Tibial nerve (tissue), 4 donors: ENCODE data around the gene CPA1. TPM values are rescaled to one million over a fixed set of nuclear protein-coding genes. Genes with fewer than 3 reads are reported as not detected.

Source experiments
- DNase-seq, 2 donors: peaks; one replicate each; pipeline ENCODE4 v3.0.0-alpha.2; 2019; ENCODE audit warnings: low spot score in 2 of 2
- H3K27ac ChIP-seq, 4 donors: fragments of 200-600 bp; sonication (generic) in 3 of 4; one replicate each; pipeline ENCODE4 v1.5.1; 2017 to 2019; ENCODE audit warnings: mild to moderate bottlenecking in 1 of 4
- H3K27me3 ChIP-seq, 2 donors: fragments of 200-600 bp; sonication (generic) in 1 of 2; one replicate each; pipeline versions ENCODE4 v1.5.1 to v1.6.0; 2017 to 2019
- H3K36me3 ChIP-seq, 3 donors: fragments of 200-600 bp; sonication (generic); one replicate each; pipeline ENCODE4 v1.5.1; 2018 to 2019
- H3K4me1 ChIP-seq, 4 donors: fragments of 200-600 bp; sonication (generic) in 3 of 4; one replicate each; pipeline ENCODE4 v1.5.1; 2017 to 2019
- H3K4me3 ChIP-seq, 4 donors: fragments of 200-600 bp; sonication (generic) in 3 of 4; one replicate each; pipeline ENCODE4 v1.5.1; 2017 to 2019; ENCODE audit warnings: mild to moderate bottlenecking in 1 of 4, moderate library complexity in 1 of 4
- H3K9me3 ChIP-seq, 4 donors: fragments of 200-600 bp; sonication (generic) in 3 of 4; one replicate each; pipeline ENCODE4 v1.5.1; 2017 to 2019
- CTCF ChIP-seq, 5 experiments: fragments of 200-600 bp in 3 of 5; fragments of 450-650 bp in 2 of 5; sonication (generic) in 3 of 5; IDR thresholded peaks; one replicate each; pipeline ENCODE4 v1.5.1; 2016 to 2019; ENCODE audit warnings: antibody characterized with exemption in 5 of 5, mild to moderate bottlenecking in 3 of 5, moderate library complexity in 2 of 5
- EP300 ChIP-seq, 2 donors: sonication (generic); formaldehyde crosslinking; IDR thresholded peaks; one replicate each; pipeline ENCODE4 v1.6.1; 2017; ENCODE audit warnings: antibody characterized with exemption in 2 of 2, mild to moderate bottlenecking in 1 of 2
- POLR2A ChIP-seq, 2 donors: fragments of 450-650 bp; IDR thresholded peaks; one replicate each; pipeline ENCODE4 v1.6.1; 2017; ENCODE audit warnings: antibody characterized with exemption in 2 of 2, mild to moderate bottlenecking in 2 of 2, moderate library complexity in 2 of 2
- WGBS, 2 donors: methylation state at CpG; one replicate each; pipeline ENCODE4 v1.1.5; 2018; 5-methylcytosine and 5-hydroxymethylcytosine counted together
- total RNA-seq, 4 donors: library from RNA; depleted of rRNA; stranded (reverse); fragments of >200 nt; gene quantifications; one replicate each; pipeline ENCODE4 v1.1.0, GENCODE V29; 2016

Gene CPA1
- total RNA-seq, 4 donors from 2014 or later = 2.9 to 37.8 (median 6.3) TPM

- WGBS, 2 donors = 72 to 84% methylated on average over 4 to 5 of the region's 5 CpGs
- Histone ChIP-seq H3K27ac (no peak overlapping the region), H3K36me3 (no peaks in the 10 kb centered on the region), H3K4me3 (no peak overlapping the region), H3K4me1 (peaks cover 0 to 5% (median under 1%) of the 10 kb centered on the region in 4 donors), H3K9me3 (no peaks in the 10 kb centered on the region), H3K27me3 (no peaks in the 10 kb centered on the region)
- no peak for TF ChIP-seq CTCF (IDR thresholded peaks at IDR 0.05)
- no peak for TF ChIP-seq EP300 (IDR thresholded peaks at IDR 0.05)
- no peak for TF ChIP-seq POLR2A (IDR thresholded peaks at IDR 0.05)
- no peak for DNase-seq
These were observed 34.6 kb upstream of the CPA1 start for GRCh38 chr7:130345725-130346124.

GRCh38 chr7:130346177-130346905 lies 34.0 kb upstream of the CPA1 start:
- no peak for TF ChIP-seq CTCF (IDR thresholded peaks at IDR 0.05)

GRCh38 chr7:130346941-130347340 lies 33.4 kb upstream of the CPA1 start:
- no peak for DNase-seq
- no peaks in the 10 kb centered on the region for H3K36me3 ChIP-seq
- peaks cover 0 to 16% (median 9%) of the 10 kb centered on the region in 4 donors for H3K4me1 ChIP-seq
- H3K9me3 ChIP-seq = no peaks in the 10 kb centered on the region
- no peak overlapping the region for H3K4me3 ChIP-seq
- TF ChIP-seq EP300 (IDR thresholded peaks at IDR 0.05) (no peak), CTCF (IDR thresholded peaks at IDR 0.05) (no peak), POLR2A (IDR thresholded peaks at IDR 0.05) (no peak)
- WGBS, 2 donors = 89 to 97% methylated on average over 8 to 12 of the region's 12 CpGs
- no peak overlapping the region for H3K27ac ChIP-seq
- H3K27me3 ChIP-seq = no peaks in the 10 kb centered on the region

More at GRCh38 chr7:130346177-130346905, 34.0 kb upstream of the CPA1 start:
- 93 to 97% methylated on average over 8 to 10 of the region's 10 CpGs for WGBS, 2 donors
- Histone ChIP-seq H3K4me3 (no peak overlapping the region), H3K27me3 (no peaks in the 10 kb centered on the region), H3K9me3 (no peaks in the 10 kb centered on the region), H3K36me3 (no peaks in the 10 kb centered on the region), H3K4me1 (peaks cover 0 to 11% (median 5%) of the 10 kb centered on the region in 4 donors), H3K27ac (no peak overlapping the region)
- no peak for DNase-seq

GRCh38 chr7:130349911-130350782 lies 30.1 kb upstream of the CPA1 start:
- Histone ChIP-seq H3K9me3 (no peaks in the 10 kb centered on the region), H3K4me3 (no peak overlapping the region), H3K27me3 (no peaks in the 10 kb centered on the region), H3K36me3 (no peaks in the 10 kb centered on the region), H3K27ac (peak overlapping the region in 3 of 4 donors; percentile 4 to 83 (median 48)), H3K4me1 (peaks cover 0 to 32% (median 13%) of the 10 kb centered on the region in 4 donors)
- TF ChIP-seq CTCF (IDR thresholded peaks at IDR 0.05) (no peak), POLR2A (IDR thresholded peaks at IDR 0.05) (no peak), EP300 (IDR thresholded peaks at IDR 0.05) (no peak)
- 73 to 75% methylated on average over 15 to 16 of the region's 16 CpGs for WGBS, 2 donors
- DNase-seq = no peak
